DLD1 (cell line): Measurements from ENCODE around the gene CLTRN.
"Not testable (repeated sequence)": the region's sequence is repeated elsewhere in the genome, so short reads cannot be mapped to it uniquely, and the experiment has no call there.

ENCODE experiments used
- in situ Hi-C: cut with HindIII; loops from 2 replicates; pipeline ENCODE4 v1.10.0; 2017; ENCODE audit warnings: low sequenced_read_pairs

CLTRN gene

GRCh38 chrX:15653961-15654360 lies 10.6 kb downstream of the CLTRN start:
- in situ Hi-C loops, result no loop called here

DNA sequence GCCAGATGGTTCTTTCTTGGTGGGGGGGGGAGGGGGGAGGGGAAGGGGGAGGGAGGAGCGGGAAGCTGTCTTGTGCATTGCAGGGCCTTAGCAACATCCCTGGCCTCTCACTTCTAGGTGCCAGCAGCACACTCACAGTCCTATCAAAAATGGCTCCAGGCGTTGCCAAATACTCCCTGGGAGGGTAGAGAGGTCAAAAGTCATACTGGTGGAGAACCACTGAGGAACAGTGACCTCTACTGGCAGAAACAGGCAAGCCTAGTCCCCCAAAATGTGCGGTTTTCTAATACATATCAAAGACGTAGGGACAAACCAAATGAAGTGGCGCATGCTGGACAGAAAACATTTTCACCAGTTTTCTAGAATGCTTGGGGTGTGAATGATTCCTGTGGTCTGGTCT lies 17.1 kb downstream of the CLTRN start:
- in situ Hi-C loops, result not testable (repeated sequence)

DNA sequence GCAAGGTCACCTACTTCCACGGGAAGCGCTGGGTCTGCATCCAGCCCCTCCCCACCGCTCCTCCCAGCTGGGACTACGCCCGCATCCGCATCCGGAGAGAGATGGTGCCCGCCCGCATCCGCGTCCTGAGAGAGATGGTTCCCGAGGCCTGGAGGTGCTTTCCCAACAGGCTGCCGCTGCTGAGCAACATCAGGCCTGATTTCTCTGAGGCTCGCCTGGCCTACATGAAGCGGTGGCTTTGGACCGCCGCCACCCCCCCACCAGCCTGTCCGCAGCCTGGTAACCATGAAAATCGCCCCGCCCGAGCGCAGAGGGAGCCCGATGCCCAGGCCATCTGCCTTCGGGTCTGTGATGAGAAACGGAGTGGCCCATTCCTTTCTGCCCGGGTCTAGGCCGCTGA lies 18.1 kb downstream of the CLTRN start:
- in situ Hi-C loops, result no loop called here

DNA sequence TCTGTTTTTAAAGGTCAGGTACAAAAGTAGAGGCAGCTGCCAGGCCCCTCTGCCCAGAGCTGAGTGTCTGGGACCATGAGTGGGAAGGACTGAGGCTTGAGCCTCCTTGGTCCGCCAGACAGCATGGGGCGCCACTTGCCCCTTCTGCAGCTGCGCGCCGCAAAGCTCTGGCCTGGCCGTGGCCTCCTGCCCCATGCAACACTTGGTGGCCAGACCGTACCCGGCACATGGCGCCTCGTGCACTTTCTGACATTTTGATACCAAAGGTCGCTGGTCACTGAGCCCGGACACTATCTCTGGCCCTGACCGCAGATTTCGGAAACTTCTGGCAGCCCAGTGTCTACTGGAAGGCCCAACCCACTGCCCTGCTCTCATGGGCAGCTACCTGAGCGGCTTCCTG lies 18.6 kb downstream of the CLTRN start:
- in situ Hi-C loops, result no loop called here

- in situ Hi-C loops, result no loop called here
Observed at GRCh38 chrX:15645266-15645665, 19.3 kb downstream of the CLTRN start.

GRCh38 chrX:15644560-15644872 lies 20.1 kb downstream of the CLTRN start:
- in situ Hi-C loops, result no loop called here

GRCh38 chrX:15643786-15644559 lies 20.6 kb downstream of the CLTRN start:
- in situ Hi-C loops, result no loop called here

GRCh38 chrX:15631637-15632036 lies 33.0 kb downstream of the CLTRN start:
- in situ Hi-C loops, result no loop called here

DNA sequence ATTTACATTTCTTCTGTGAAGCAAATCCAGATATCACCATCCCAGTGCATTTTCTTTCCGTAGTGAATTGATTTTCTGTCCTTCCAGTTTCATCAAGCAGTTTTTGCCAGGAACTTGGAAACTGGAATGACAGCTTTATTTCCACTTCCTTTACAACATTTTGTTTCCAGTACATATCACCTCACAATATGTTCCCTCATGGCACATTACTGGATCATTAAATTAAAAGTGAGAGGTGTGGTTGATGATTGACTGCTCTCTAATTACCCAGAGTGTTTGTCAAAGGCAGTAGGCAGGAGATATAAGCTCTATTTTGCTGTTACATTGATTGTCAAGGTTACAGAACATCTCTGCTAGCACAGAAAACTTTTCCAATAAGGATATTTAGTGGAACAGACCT lies 41.6 kb downstream of the CLTRN start:
- in situ Hi-C loops, result no loop called here

DNA sequence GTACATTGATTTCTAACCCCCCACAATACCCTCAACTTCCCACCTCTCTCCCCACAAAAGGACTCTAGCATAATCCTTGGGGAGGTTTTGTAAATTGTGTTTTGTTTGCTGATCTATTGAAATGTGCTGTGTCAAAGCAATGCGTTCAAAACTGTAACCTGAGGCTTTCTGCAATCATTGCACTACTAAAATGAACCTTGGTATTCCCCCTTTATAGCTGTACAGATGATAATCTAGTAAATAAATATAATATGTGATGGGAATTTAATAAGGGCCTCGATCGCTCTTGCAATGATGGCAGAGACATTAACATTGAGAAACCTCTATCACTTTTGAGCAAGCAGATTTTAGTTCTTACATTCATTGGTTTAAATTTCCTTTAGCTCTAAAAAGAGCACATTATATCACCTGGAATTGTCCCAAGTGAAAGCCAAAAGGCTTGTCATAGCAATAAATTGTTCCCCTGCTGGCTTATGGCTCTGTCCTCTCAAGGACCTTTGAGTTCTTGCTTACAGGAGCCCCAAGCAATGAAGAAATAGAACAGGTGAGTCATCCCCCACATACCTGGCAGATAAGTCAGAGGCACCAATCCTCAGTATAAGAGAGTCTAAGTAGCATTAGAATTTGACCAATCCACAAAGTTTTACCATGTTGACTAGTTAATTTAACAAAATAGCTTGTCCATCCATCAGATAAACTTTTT lies 45.4 kb downstream of the CLTRN start:
- in situ Hi-C loops, result no loop called here

DNA sequence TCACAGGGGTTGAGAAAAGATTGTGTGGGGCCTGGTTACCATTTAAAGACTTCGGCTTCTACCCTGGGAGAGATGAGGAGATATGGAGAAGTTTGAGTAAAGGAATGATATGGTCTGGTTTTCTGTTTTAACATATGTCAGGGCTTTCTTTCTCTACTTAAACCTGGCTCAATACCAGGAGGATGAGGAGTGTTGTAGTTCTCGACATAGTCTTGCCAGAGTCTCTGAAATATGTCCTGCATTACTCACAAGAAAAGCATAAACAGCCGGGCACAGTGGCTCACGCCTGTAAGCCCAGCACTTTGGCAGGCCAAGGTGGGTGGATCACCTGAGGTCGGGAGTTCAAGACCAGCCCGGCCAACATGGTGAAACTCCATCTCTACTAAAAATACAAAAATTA lies 47.5 kb downstream of the CLTRN start:
- in situ Hi-C loops, result no loop called here

GRCh38 chrX:15616531-15616930 lies 48.1 kb downstream of the CLTRN start:
- in situ Hi-C loops, result no loop called here

DNA sequence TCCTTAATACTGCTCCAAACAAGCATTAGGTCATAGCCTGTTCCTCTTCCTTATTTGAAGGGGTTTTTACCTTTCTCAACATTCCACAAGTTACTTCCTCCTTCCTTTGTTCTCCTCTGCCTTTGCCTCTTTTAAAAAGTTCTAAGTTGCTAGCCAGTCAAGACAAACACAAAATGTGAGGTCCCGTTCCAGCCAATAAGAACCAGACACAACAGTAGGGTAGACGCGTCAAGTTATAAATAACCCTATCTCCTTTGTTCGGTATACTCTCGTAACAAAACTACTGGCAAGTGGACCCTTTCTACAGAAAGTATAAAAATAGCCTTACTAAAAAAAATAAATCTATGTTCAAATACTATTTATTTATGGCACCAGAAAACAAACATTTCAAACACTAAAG lies 57.5 kb downstream of the CLTRN start:
- in situ Hi-C loops, result no loop called here

DNA sequence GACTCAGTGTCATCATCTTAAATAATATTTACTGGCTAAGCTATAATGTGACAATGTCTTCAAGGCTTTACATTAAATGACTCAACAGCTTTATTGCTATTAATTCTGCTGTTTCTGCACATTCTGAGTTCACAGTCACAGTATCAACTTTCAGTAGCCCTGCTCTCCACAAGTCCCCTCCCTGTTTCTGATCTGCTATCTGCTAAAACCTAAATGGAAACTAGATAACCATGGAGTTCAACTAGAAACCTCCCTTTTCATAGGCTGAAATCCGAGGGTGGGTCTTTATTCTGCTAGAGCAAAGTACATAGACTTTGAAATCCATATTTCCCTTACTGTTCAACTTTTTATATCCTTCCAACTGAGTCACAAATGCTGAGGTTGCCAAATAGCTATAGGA lies 58.5 kb downstream of the CLTRN start:
- in situ Hi-C loops, result no loop called here

- in situ Hi-C loops, result no loop called here
Observed at GRCh38 chrX:15605226-15605625, 59.4 kb downstream of the CLTRN start.

- in situ Hi-C loops, result no loop called here
Observed at GRCh38 chrX:15602761-15603160, 61.8 kb downstream of the CLTRN start.

GRCh38 chrX:15601932-15602331 lies 62.7 kb downstream of the CLTRN start:
- in situ Hi-C loops, result no loop called here

- in situ Hi-C loops, result no loop called here
Observed at GRCh38 chrX:15600745-15601144, 63.9 kb downstream of the CLTRN start, which contains the start of gene ACE2. TSS of gene ACE2 (minus strand) at chrX:15600960. CDS start at chrX:15600911, 49 bp downstream.

DNA sequence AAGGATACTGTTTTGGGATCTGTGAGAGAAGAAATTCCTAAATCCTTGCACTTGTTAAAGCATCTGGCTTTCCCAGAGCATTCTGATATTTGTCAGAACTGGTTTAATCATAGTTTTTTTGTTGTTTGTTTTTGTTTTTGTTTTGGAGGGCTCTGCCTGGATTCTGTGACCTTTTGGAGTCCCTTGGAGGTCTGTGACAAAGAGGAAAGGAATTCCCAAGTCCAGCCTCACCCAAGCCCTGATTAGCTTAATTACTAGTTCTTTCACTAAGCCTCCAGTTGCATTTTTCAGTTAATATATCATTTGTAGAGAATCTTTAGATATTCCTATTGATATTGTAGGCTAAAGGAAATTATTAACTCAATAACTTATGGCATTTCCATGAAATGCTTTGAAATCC lies 64.6 kb downstream of the CLTRN start:
- in situ Hi-C loops, result no loop called here

DNA sequence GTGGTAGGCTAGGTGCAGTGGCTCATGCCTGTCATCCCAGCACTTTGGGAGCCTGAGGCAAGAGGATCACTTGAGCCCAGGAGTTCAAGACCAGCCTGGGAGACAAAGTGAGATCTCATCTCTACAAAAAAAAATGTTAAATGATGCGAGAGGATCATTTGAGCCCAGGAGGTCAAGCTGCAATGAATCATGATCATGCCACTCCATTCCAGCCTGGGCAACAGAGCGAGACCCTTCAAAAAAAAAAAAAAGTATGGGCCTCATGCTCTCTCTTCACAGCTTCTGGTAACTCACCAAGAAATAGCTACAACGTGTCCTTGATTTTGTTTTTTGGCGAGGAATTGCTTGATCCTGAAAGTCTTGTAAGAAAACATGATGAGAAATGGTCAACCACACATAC lies 65.1 kb downstream of the CLTRN start:
- in situ Hi-C loops, result no loop called here

GRCh38 chrX:15598026-15598425 lies 66.6 kb downstream of the CLTRN start:
- in situ Hi-C loops, result no loop called here

GRCh38 chrX:15594371-15594770 lies 70.2 kb downstream of the CLTRN start:
- in situ Hi-C loops, result no loop called here
